Stomach (tissue), 9 donors: ENCODE data around the gene PIEZO2. TPM values are rescaled to one million over a fixed set of nuclear protein-coding genes. Genes with fewer than 3 reads are reported as not detected.

Experiments
- DNase-seq, 2 donors: peaks; one replicate each; pipeline versions ENCODE4 v3.0.0 to v3.0.0-alpha.2; 2013 to 2019
- H3K27ac ChIP-seq, 5 donors: fragments of 200-600 bp in 4 of 5; sonication (generic) in 4 of 5; one replicate each; pipeline ENCODE4 v1.5.1; 2013 to 2019; ENCODE audit warnings: mild to moderate bottlenecking in 1 of 5, moderate library complexity in 1 of 5
- H3K27me3 ChIP-seq, 3 donors: fragments of 200-600 bp; sonication (generic); one replicate each; pipeline ENCODE4 v1.5.1; 2017 to 2019; ENCODE audit warnings: mixed run types in 1 of 3
- H3K36me3 ChIP-seq, 4 donors: fragments of 200-600 bp; sonication (generic); 1 replicate in 3 of 4; 2 replicates in 1 of 4; pipeline ENCODE4 v1.5.1; 2016 to 2019
- H3K4me1 ChIP-seq, 4 donors: fragments of 200-600 bp; sonication (generic); one replicate each; pipeline ENCODE4 v1.5.1; 2016 to 2019
- H3K4me3 ChIP-seq, 4 donors: fragments of 200-600 bp; sonication (generic) in 3 of 4; one replicate each; pipeline ENCODE4 v1.5.1; 2016 to 2019; ENCODE audit warnings: mild to moderate bottlenecking in 1 of 4
- H3K9me3 ChIP-seq, 4 donors: fragments of 200-600 bp; sonication (generic); one replicate each; pipeline ENCODE4 v1.5.1; 2016 to 2019
- EP300 ChIP-seq: sonication (generic); formaldehyde crosslinking; IDR thresholded peaks from one replicate; pipeline ENCODE4 v1.6.1; 2017; ENCODE audit warnings: antibody characterized with exemption
- POLR2A ChIP-seq, 4 donors: fragments of 450-650 bp; IDR thresholded peaks; one replicate each; pipeline ENCODE4 v1.6.1; 2016; ENCODE audit warnings: antibody characterized with exemption in 4 of 4, control low read depth in 2 of 4, mild to moderate bottlenecking in 1 of 4, moderate library complexity in 1 of 4
- POLR2AphosphoS5 ChIP-seq, 3 donors: sonication (generic); formaldehyde crosslinking; IDR thresholded peaks; one replicate each; pipeline ENCODE4 v1.6.1; 2016; ENCODE audit warnings: antibody characterized with exemption in 3 of 3
- WGBS, 5 donors: extraction: QIAGEN DNeasy Blood & Tissue Kit in 3 of 5; methylation state at CpG; one replicate each; pipeline versions ENCODE4 v1.1.5 to v1.1.7; 2013 to 2018; 5-methylcytosine and 5-hydroxymethylcytosine counted together
- intact Hi-C: fragments of 100-400 bp; cut with DNase I; formaldehyde crosslinking; loops from one replicate; pipeline ENCODE4 v1.15.1; 2023; ENCODE audit warnings: low total_unique reads
- polyA plus RNA-seq, 3 donors: library from polyadenylated mRNA; stranded (reverse); fragments of 200-250 nt; gene quantifications; one replicate each; pipeline ENCODE4 v1.2.3, GENCODE V29; 2013
- total RNA-seq, 5 donors: library from RNA; depleted of rRNA; stranded (reverse); fragments of >200 nt; gene quantifications; one replicate each; pipeline versions ENCODE4 v1.1.0 to v1.2.3, GENCODE V29; 2014 to 2016
- TF ChIP-seq, protein P1 (sequence below), 7 experiments: fragments of 450-650 bp in 4 of 7; fragments of 200-600 bp in 3 of 7; sonication (generic) in 3 of 7; IDR thresholded peaks; one replicate each; pipeline ENCODE4 v1.5.1; 2016 to 2019; ENCODE audit warnings: antibody characterized with exemption in 7 of 7, control low read depth in 2 of 7, mild to moderate bottlenecking in 1 of 7
- donor health status: healthy with polysubstance abuse.
- donor health status: Bipolar disorder and iron deficiency.
- donor health status: healthy.

Gene PIEZO2
- total and polyA plus RNA-seq, 8 donors: 0.30 to 45.3 (median 2.5) TPM

DNA sequence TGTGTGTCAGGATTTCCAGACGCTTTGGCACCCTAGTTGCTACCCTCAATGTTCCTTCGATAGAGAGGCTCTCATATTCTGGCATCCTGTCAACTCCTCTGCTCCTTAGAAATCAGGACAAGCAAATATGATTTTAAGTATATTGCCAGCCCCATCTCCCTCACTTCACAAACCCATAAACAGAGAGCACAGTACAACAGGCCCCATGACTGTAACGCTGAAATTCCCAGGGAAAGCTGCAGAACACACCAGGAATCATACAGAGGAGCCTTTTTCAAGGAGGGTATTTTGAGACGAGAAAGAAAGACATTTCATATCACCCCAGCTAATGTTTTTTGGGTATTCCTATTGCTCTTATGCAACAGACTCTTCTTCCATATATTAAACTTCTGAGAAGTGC, 460.6 kb downstream of the PIEZO2 start:
- Histone ChIP-seq H3K27ac (no peak overlapping the region), H3K36me3 (no peaks in the 10 kb centered on the region), H3K9me3 (no peaks in the 10 kb centered on the region), H3K4me1 (no peaks in the 10 kb centered on the region), H3K4me3 (no peak overlapping the region), H3K27me3 (no peaks in the 10 kb centered on the region)
- intact Hi-C loops: no loop called here
- no peak for DNase-seq
- WGBS, 5 donors: 77 to 87% (median 82%) methylated on average over 4 of the region's 4 CpGs
- no peak for TF ChIP-seq EP300
- TF ChIP-seq, protein P1, sequence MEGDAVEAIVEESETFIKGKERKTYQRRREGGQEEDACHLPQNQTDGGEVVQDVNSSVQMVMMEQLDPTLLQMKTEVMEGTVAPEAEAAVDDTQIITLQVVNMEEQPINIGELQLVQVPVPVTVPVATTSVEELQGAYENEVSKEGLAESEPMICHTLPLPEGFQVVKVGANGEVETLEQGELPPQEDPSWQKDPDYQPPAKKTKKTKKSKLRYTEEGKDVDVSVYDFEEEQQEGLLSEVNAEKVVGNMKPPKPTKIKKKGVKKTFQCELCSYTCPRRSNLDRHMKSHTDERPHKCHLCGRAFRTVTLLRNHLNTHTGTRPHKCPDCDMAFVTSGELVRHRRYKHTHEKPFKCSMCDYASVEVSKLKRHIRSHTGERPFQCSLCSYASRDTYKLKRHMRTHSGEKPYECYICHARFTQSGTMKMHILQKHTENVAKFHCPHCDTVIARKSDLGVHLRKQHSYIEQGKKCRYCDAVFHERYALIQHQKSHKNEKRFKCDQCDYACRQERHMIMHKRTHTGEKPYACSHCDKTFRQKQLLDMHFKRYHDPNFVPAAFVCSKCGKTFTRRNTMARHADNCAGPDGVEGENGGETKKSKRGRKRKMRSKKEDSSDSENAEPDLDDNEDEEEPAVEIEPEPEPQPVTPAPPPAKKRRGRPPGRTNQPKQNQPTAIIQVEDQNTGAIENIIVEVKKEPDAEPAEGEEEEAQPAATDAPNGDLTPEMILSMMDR (IDR thresholded peaks at IDR 0.05): no peak
- TF ChIP-seq POLR2A (IDR thresholded peaks at IDR 0.05): no peak
- TF ChIP-seq POLR2AphosphoS5 (IDR thresholded peaks at IDR 0.05): no peak

DNA sequence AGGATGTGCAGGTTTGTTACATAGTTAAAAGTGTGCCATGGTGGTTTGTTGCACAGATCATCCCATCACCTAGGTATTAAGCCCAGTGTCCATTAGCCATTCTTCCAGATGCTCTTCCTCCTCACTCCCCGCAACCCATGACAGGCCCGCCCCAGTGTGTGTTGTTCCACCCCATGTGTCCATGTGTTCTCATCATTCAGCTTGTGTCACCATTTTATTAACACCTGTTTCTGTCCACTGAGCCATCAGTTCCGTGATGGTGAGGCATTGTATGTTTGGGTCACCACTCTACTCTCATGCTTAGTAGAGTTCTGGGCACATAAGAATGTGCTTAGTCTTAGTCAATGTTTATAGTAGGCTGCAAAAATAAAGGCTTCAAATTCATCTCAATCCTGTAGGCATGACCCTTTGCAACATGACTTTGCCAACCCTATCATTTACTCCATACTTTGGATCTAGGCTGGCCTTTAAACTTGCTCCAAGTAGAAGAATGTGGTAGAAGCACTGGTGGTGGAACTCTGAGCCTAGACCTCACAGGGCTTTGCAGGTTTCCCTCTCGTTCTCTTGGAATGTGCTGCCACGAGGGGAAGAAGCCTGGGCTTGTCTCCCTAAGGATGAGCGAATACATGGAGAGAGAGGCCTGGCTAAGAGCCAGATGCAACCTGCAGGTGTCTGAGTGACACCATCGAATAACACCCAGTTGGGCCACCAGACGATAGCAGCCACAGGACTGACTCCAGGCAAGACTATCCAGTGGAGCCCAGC, 462.0 kb downstream of the PIEZO2 start:
- Histone ChIP-seq H3K27ac (no peak overlapping the region), H3K4me1 (no peaks in the 10 kb centered on the region), H3K9me3 (no peaks in the 10 kb centered on the region), H3K27me3 (no peaks in the 10 kb centered on the region), H3K4me3 (no peak overlapping the region), H3K36me3 (no peaks in the 10 kb centered on the region)
- intact Hi-C loops: no loop called here
- DNase-seq: no peak
- 79 to 86% (median 80%) methylated on average over 7 to 8 of the region's 8 CpGs for WGBS, 5 donors
- no peak for TF ChIP-seq POLR2AphosphoS5 (IDR thresholded peaks at IDR 0.05)
- TF ChIP-seq, protein P1 (IDR thresholded peaks at IDR 0.05): no peak
- no peak for TF ChIP-seq POLR2A (IDR thresholded peaks at IDR 0.05)
- no peak for TF ChIP-seq EP300

DNA sequence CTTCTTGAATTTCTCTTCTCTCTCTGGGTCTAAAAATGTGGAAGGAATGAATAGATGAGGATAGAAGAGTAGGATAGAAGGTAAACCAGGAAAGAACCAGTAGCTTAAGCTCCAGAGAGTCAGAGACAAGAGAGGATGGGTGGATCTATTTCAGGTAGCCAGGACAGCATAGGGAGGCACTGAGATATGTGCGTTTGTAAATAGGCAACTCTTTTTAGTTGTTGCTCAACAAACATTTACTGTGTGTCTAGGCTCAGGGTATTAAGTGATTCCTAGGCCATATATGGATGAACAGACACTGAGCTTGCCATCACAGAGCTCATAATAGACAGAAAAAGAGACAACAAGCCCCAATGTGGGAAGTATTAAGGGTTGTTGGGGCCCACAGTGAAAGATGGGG, 463.1 kb downstream of the PIEZO2 start:
- no peak for DNase-seq
- no peak overlapping the region for H3K4me3 ChIP-seq
- H3K4me1 ChIP-seq: no peaks in the 10 kb centered on the region
- H3K27me3 ChIP-seq: no peaks in the 10 kb centered on the region
- no peaks in the 10 kb centered on the region for H3K9me3 ChIP-seq
- 0 to 29% (median 0%) methylated on average over 1 of the region's 1 CpG for WGBS, 5 donors
- H3K27ac ChIP-seq: no peak overlapping the region
- TF ChIP-seq EP300 (no peak), POLR2A (IDR thresholded peaks at IDR 0.05) (no peak), POLR2AphosphoS5 (IDR thresholded peaks at IDR 0.05) (no peak)
- TF ChIP-seq, protein P1 (IDR thresholded peaks at IDR 0.05): no peak
- intact Hi-C loops: no loop called here
- no peaks in the 10 kb centered on the region for H3K36me3 ChIP-seq

DNA sequence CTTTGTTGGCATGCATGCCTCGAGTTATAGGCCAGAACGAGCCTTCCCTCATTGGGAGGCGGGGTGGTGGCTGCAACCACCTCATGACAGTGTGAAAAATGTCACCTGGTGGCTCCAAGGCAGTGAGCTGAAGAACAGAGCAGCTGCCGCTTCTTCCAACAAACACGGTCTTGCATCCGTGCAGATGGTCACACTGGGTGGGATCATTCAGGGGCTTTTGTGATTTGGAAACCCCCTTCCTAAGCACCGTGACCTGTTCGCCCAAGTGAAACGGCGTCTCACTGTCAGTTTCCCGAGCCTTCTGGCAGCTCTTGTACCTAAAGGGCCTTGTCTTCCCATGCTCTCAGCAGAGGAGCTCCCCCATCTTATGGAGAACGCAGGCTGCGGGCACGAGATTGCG, 463.9 kb downstream of the PIEZO2 start:
- H3K36me3 ChIP-seq: no peaks in the 10 kb centered on the region
- H3K27ac ChIP-seq: no peak overlapping the region
- intact Hi-C loops: no loop called here
- TF ChIP-seq POLR2A (IDR thresholded peaks at IDR 0.05) (no peak), POLR2AphosphoS5 (IDR thresholded peaks at IDR 0.05) (no peak), EP300 (no peak)
- TF ChIP-seq, protein P1 (IDR thresholded peaks at IDR 0.05): no peak
- no peak for DNase-seq
- H3K9me3 ChIP-seq: no peaks in the 10 kb centered on the region
- WGBS, 5 donors: 70 to 86% (median 78%) methylated on average over 15 of the region's 15 CpGs
- H3K4me3 ChIP-seq: no peak overlapping the region
- H3K4me1 ChIP-seq: no peaks in the 10 kb centered on the region
- H3K27me3 ChIP-seq: no peaks in the 10 kb centered on the region
